HepG2 (cell line): ENCODE data around the gene ATP2C2. TPM values are rescaled to one million over a fixed set of nuclear protein-coding genes. Genes with fewer than 3 reads are reported as not detected.

Source experiments
- ATAC-seq: fragments of 200-7000 bp; cut with Tn5 transposase; 3 replicates; pipeline ENCODE4 v1.9.1; 2020; ENCODE audit warnings: mild to moderate bottlenecking, moderate library complexity
- BruUV-seq: library from RNA; stranded (reverse); fragments of 400-500 nt; replicated peaks from 2 replicates; lab custom pipeline; 2021; lab: Mats Ljungman, UMichigan
- CTCF ChIA-PET: fragments of 300-600 bp; formaldehyde crosslinking; extraction: SDS; loops from one replicate; lab custom pipeline; 2021; ENCODE audit warnings: low total read pairs, inconsistent platforms, low intra/inter-chr PET ratio; lab: Yijun Ruan, JAX
- POLR2A ChIA-PET: fragments of 350-600 bp; sonication (Branson Sonifier 250); formaldehyde crosslinking; loops from one replicate; lab custom pipeline; 2020; ENCODE audit warnings: antibody characterized with exemption, inconsistent platforms; lab: Yijun Ruan, JAX
- DNase-seq: peaks from one replicate; pipeline ENCODE4 v3.0.0-alpha.2; 2015; ENCODE audit warnings: low spot score
- FAIRE-seq: peaks from 3 replicates; lab custom pipeline; 2011; peaks lifted over from hg19 to GRCh38; lab: Jason Lieb, UNC
- H2AFZ ChIP-seq: one replicate; pipeline ENCODE4 v1.6.1; 2011; ENCODE audit warnings: low read length, inconsistent platforms
- H3K27ac ChIP-seq: fragments of 300-600 bp; 3 replicates; pipeline ENCODE4 v1.8.0; 2011; ENCODE audit warnings: mixed run types, mild to moderate bottlenecking, mixed read lengths, low read length, inconsistent platforms; ENCODE audit not compliant: insufficient read depth; ENCODE audit errors: extremely low read length
- H3K27me3 ChIP-seq, 2 experiments: fragments of 200-600 bp in 1 of 2; 2 replicates in 1 of 2; 3 replicates in 1 of 2; pipeline versions ENCODE4 v1.6.0 to v1.8.0; 2011; ENCODE audit warnings: low read length in 2 of 2, mild to moderate bottlenecking in 2 of 2, moderate library complexity in 2 of 2, inconsistent platforms in 1 of 2; ENCODE audit not compliant: insufficient read depth in 2 of 2, control insufficient read depth in 1 of 2
- H3K36me3 ChIP-seq, 2 experiments: fragments of 200-600 bp in 1 of 2; replicated peaks in 1 of 2; 2 replicates in 1 of 2; 3 replicates in 1 of 2; pipeline versions ENCODE4 v1.5.1 to v1.8.0; 2011; ENCODE audit warnings: low read length in 2 of 2, inconsistent platforms in 1 of 2; ENCODE audit not compliant: insufficient read depth in 2 of 2, control insufficient read depth in 1 of 2
- H3K4me1 ChIP-seq: 2 replicates; pipeline ENCODE4 v1.5.1; 2012; ENCODE audit warnings: low read length, inconsistent platforms; ENCODE audit not compliant: insufficient read depth
- H3K4me2 ChIP-seq: 2 replicates; pipeline ENCODE4 v1.6.0; 2011; ENCODE audit warnings: low read depth, low read length, inconsistent platforms
- H3K4me3 ChIP-seq, 3 experiments: fragments of 200-600 bp in 1 of 3; sonication (generic), shearing (Covaris generic) in 1 of 3; replicated peaks in 1 of 3; 2 replicates each; pipeline ENCODE4 v1.5.1; 2011 to 2016; ENCODE audit warnings: low read length in 3 of 3, inconsistent platforms in 2 of 3, low read depth in 2 of 3, mild to moderate bottlenecking in 2 of 3, control low read depth in 1 of 3, mixed read lengths in 1 of 3; ENCODE audit not compliant: insufficient read depth in 1 of 3
- H3K79me2 ChIP-seq: one replicate; pipeline ENCODE4 v1.6.1; 2011; ENCODE audit warnings: low read length, inconsistent platforms; ENCODE audit not compliant: insufficient read depth
- H3K9ac ChIP-seq: 2 replicates; pipeline ENCODE4 v1.6.0; 2011; ENCODE audit warnings: mild to moderate bottlenecking, low read depth, low read length, inconsistent platforms; ENCODE audit not compliant: insufficient read depth
- H3K9me3 ChIP-seq: 2 replicates; pipeline ENCODE4 v1.5.1; 2012; ENCODE audit warnings: mild to moderate bottlenecking, low read length
- H4K20me1 ChIP-seq: 2 replicates; pipeline ENCODE4 v1.6.0; 2011; ENCODE audit warnings: inconsistent platforms, mild to moderate bottlenecking, low read length, moderate library complexity; ENCODE audit not compliant: insufficient read depth
- ARID4A ChIP-seq: sonication (generic); formaldehyde crosslinking; IDR thresholded peaks from 2 replicates; pipeline ENCODE4 v1.5.0; 2020; ENCODE audit warnings: mild to moderate bottlenecking, missing genetic modification reagents, borderline replicate concordance
- ATF7-NPFF ChIP-seq: sonication (generic); formaldehyde crosslinking; IDR thresholded peaks from 2 replicates; pipeline ENCODE4 v1.8.1; 2023; ENCODE audit warnings: mild to moderate bottlenecking, low read depth, missing genetic modification reagents, moderate library complexity
- BRD4 ChIP-seq: sonication (generic); formaldehyde crosslinking; IDR thresholded peaks from 2 replicates; pipeline ENCODE4 v1.4.0; 2020; ENCODE audit warnings: missing genetic modification reagents
- E2F2 ChIP-seq: sonication (generic); formaldehyde crosslinking; IDR thresholded peaks from 2 replicates; pipeline ENCODE4 v1.4.0; 2020; ENCODE audit warnings: missing genetic modification reagents, borderline replicate concordance
- KLF9 ChIP-seq: IDR thresholded peaks from 2 replicates; pipeline ENCODE4 v1.6.1; 2016; ENCODE audit warnings: low read depth
- SP2 ChIP-seq: sonication (generic); formaldehyde crosslinking; IDR thresholded peaks from 2 replicates; pipeline ENCODE4 v1.5.1; 2020; ENCODE audit warnings: mild to moderate bottlenecking, missing genetic modification reagents
- ZNF281 ChIP-seq: sonication (generic); formaldehyde crosslinking; IDR thresholded peaks from 2 replicates; pipeline ENCODE4 v1.4.0; 2020; ENCODE audit warnings: missing genetic modification reagents, borderline replicate concordance
- ZNF337 ChIP-seq: sonication (generic); formaldehyde crosslinking; IDR thresholded peaks from 2 replicates; pipeline ENCODE4 v1.5.1; 2020; ENCODE audit warnings: missing genetic modification reagents, low read depth, mild to moderate bottlenecking, borderline replicate concordance
- ZNF781 ChIP-seq: sonication (generic); formaldehyde crosslinking; IDR thresholded peaks from 2 replicates; pipeline ENCODE4 v1.5.1; 2020; ENCODE audit warnings: borderline replicate concordance, mild to moderate bottlenecking, missing genetic modification reagents; ENCODE audit errors: not compliant biosample characterization
- ZNF782 ChIP-seq: sonication (generic); formaldehyde crosslinking; IDR thresholded peaks from 2 replicates; pipeline ENCODE4 v1.4.0; 2020; ENCODE audit warnings: missing genetic modification reagents, mild to moderate bottlenecking, borderline replicate concordance
- WGBS: methylation state at CpG from one replicate; pipeline ENCODE4 v1.1.6; 2017; ENCODE audit warnings: low lambda C conversion rate; 5-methylcytosine and 5-hydroxymethylcytosine counted together
- in situ Hi-C: cut with HindIII; loops from 2 replicates; pipeline ENCODE4 v1.10.0; 2017; ENCODE audit warnings: low pct_unique_long_range_greater_than_20kb; ENCODE audit not compliant: extremely low pct_ligation_motif_present
- intact Hi-C: fragments of 100-400 bp; cut with micrococcal nuclease; formaldehyde crosslinking; loops from one replicate; pipeline ENCODE4 v1.10.0; 2022; ENCODE audit not compliant: unreplicated experiment
- polyA plus RNA-seq, 8 experiments: library from polyadenylated mRNA; depleted of rRNA in 3 of 8; stranded (reverse) in 7 of 8; unstranded in 1 of 8; fragments of >200 nt; fragmentation: Illumina TruSeq in 4 of 8; extraction: Trizol in 4 of 8; gene quantifications; 2 replicates each; pipeline versions ENCODE4 v1.2.1 to v1.2.3, GENCODE V29; 2011 to 2016; ENCODE audit warnings: low read depth in 4 of 8, missing spikeins in 1 of 8, mixed read lengths in 1 of 8; ENCODE audit not compliant: insufficient read depth in 1 of 8
- total RNA-seq, 5 experiments: library from RNA; depleted of rRNA; stranded (reverse); fragments of >200 nt; fragmentation: Illumina TruSeq; extraction: Trizol; gene quantifications; 2 replicates each; pipeline ENCODE4 v1.2.3, GENCODE V29; 2016; ENCODE audit warnings: low read depth in 1 of 5
- TF ChIP-seq, protein P1 (sequence below): sonication (generic); formaldehyde crosslinking; IDR thresholded peaks from 2 replicates; pipeline ENCODE4 v1.4.0; 2020; ENCODE audit warnings: mild to moderate bottlenecking, missing genetic modification reagents
- TF ChIP-seq, protein P2 (sequence below): sonication (generic); formaldehyde crosslinking; IDR thresholded peaks from 2 replicates; pipeline ENCODE4 v1.5.0; 2020; ENCODE audit warnings: missing genetic modification reagents

The ATP2C2 gene
- total and polyA plus RNA-seq, 2 of the 13 experiments (the other 11 are each of a cell fraction or from before 2014, with no cell fraction given) = 0.07 TPM; not detected in 1

DNA sequence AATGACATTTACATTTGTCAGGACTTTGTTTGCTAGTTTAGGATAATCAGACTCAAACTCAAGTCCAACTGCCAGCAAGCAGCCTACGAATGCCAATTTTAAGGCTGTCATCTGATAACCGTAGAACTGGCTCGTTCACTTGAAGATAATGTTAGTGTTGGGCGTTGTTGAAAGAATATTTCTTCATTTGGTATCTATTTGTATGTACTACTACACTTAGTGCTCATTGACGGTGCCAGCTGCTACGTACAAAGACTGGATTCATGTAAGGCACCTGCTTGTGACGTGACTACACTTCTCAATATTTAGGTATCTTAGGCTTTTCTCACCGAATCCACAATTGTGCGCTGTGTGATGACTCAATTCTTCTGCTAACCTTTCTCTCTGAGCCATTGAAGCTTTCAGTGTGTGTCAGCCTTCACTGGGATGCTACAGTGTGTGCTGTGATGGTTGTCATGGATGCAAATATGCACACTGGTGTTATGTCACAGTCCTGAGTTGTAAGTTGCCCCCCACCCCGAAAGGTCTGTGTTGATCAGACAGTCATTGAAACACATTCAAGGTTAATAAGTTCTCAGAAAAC is 5.7 kb downstream of the ATP2C2 start:
- in situ Hi-C loops = no loop called here
- ATAC-seq (no peak), FAIRE-seq (no peak), DNase-seq (no peak)
- CTCF ChIA-PET = no interaction called here
- intact Hi-C loops = no loop called here
- Histone ChIP-seq H3K4me3 (no peak overlapping the region), H3K9ac (no peak overlapping the region), H3K4me2 (no peak overlapping the region), H4K20me1 (no peaks in the 10 kb centered on the region), H3K36me3 (no peaks in the 10 kb centered on the region), H3K9me3 (no peaks in the 10 kb centered on the region), H2AFZ (no peak overlapping the region), H3K4me1 (peaks cover 17% of the 10 kb centered on the region), H3K27me3 (peaks cover 7 to 51% of the 10 kb centered on the region in 2 experiments; a peak in 3 of 5 replicates), H3K27ac (no peak overlapping the region), H3K79me2 (no peaks in the 10 kb centered on the region)
- POLR2A ChIA-PET = no interaction called here
- no peak for TF ChIP-seq ARID4A (CRISPR knock-in tag)
- no peak for TF ChIP-seq BRD4 (CRISPR knock-in tag)
- no peak for TF ChIP-seq SP2 (CRISPR knock-in tag)
- TF ChIP-seq E2F2 (CRISPR knock-in tag) = no peak
- no peak for TF ChIP-seq ZNF281 (CRISPR knock-in tag)
- TF ChIP-seq ZNF337 (CRISPR knock-in tag) = no peak
- TF ChIP-seq ATF7-NPFF (CRISPR knock-in tag) = no peak
- TF ChIP-seq, protein P1, sequence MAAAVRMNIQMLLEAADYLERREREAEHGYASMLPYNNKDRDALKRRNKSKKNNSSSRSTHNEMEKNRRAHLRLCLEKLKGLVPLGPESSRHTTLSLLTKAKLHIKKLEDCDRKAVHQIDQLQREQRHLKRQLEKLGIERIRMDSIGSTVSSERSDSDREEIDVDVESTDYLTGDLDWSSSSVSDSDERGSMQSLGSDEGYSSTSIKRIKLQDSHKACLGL (CRISPR knock-in tag) = no peak
- TF ChIP-seq ZNF781 = no peak
- TF ChIP-seq KLF9 = no peak
- TF ChIP-seq ZNF782 (CRISPR knock-in tag) = no peak
- TF ChIP-seq, protein P2, sequence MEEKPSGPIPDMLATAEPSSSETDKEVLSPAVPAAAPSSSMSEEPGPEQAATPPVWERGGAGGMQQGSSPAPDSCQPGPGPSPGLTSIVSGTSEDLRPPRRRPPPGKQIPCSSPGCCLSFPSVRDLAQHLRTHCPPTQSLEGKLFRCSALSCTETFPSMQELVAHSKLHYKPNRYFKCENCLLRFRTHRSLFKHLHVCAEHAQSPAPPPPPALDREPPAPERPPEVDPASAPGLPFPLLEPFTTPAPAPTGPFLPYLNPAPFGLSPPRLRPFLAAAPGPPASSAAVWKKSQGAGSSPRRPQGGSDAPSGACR (CRISPR knock-in tag) = no peak
- WGBS = 18% methylated on average over 10 of the region's 10 CpGs
- no TSS peak for BruUV-seq
